Suppressor macrophage (primary cell): ENCODE data around the gene ZBTB37.
"Not testable (repeated sequence)": the region's sequence is repeated elsewhere in the genome, so short reads cannot be mapped to it uniquely, and the experiment has no call there.

Experiments
- DNase-seq, 4 experiments: peaks; one replicate each; pipeline ENCODE4 v3.0.0-alpha.2; 2020 to 2022

Gene ZBTB37

DNA sequence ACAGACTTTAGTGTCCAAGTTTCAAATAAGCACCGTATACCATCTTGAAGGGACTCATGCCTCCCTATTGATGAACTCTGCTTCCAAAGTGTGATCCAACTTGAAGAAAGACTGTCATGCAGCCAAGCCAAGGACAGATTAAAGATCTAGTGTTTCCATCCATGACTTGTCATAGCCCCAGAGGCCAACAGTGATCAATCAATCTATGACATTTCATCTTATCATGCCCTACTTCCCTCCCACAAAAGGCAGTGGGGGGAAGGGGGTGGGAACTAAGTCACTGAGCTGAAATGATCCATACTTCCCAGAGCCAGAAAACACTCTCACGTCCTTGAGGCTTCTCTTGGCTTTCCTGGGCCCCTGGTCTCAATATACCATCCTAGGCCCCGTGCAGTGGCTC lies 44.9 kb downstream of the ZBTB37 start:
- DNase-seq, result no peak

DNA sequence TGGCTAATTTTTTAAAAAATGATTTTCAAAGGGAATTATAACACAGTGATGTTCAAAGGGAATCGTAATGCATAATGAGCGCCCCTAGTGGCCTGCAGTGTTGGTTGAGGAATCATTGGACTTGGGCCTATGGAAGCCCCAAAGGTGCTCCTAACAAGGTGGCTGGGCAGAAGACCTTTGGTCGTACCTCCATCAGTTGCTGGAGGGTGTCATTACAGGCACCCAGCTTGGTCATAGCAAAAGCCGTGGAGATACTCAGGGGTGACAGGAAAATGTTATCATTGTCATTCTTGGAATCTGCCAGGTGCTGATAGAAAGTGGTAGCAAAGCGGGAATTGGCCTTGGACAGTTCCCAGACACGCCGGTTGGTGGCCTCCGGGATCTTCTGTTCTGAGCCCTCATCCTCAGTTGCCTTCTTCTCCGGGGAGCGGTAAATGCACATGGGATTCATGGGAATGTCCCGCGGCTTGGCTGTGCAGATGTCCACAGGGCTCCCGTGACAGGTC lies 46.2 kb downstream of the ZBTB37 start:
- DNase-seq, result peak; percentile 28 to 47 (median 36)

DNA sequence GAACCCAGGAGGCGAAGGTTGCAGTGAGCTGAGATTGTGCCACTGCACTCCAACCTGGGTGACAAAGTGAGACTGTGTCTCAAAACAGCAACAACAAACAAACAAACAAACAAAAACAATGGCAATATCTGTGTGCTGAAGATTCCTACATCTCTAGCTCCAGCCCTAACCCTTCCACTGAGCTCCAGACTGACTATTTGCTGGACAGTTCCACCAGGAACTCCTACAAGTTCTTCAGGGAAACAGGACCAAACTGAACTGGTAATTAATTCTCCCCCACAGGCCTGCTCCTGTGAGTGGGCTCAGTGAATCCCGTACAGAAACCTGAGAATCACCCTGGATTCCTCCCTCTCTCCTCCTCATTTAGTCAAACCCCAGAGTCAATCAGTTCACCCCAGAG lies 47.4 kb downstream of the ZBTB37 start:
- DNase-seq, result no peak

DNA sequence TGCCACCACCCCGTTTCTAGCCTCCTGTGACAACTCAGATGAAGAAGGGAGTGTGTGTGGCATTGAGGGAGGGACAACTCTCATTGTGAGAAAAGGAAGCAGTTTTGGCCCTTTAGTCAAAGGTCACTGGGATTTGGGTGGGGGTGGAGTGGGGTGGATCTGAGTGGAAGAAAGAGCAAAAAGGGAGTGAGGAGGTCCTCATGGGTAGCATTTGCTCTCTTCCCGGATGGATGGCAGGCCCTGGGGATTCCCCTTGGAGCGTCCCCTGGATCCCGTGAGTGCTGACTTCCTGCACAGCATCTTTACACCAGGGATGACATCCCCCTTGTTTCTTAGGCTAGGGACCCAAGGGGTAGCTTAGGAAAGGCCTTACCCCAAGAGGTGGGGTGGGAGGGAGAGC lies 48.5 kb downstream of the ZBTB37 start:
- DNase-seq, result no peak

DNA sequence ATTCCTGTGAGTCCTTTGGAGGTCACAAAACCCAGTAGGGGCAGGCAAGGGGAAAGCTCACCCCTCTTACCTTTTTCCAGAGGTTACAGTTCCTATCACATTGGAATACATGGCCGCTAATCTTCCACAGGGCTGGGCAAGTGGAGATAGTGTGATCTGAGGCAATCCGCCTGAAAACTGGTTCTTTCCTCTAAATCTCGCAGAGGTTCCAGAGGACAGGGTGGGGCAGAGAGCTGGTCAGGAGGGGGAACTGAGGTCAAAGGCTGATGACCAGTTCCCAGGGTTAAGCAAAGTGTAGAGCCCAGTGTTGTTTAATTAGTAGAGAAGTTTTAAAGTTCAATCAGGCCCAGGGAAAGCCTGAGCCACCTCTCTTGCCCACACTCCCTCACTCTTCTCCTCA lies 49.0 kb downstream of the ZBTB37 start, which contains the start of gene SERPINC1:
TSS of gene SERPINC1 (minus strand) at position 179 of the 400 bp plus-strand sequence. CDS start at position 111, 68 bp downstream.
- no peak for DNase-seq

DNA sequence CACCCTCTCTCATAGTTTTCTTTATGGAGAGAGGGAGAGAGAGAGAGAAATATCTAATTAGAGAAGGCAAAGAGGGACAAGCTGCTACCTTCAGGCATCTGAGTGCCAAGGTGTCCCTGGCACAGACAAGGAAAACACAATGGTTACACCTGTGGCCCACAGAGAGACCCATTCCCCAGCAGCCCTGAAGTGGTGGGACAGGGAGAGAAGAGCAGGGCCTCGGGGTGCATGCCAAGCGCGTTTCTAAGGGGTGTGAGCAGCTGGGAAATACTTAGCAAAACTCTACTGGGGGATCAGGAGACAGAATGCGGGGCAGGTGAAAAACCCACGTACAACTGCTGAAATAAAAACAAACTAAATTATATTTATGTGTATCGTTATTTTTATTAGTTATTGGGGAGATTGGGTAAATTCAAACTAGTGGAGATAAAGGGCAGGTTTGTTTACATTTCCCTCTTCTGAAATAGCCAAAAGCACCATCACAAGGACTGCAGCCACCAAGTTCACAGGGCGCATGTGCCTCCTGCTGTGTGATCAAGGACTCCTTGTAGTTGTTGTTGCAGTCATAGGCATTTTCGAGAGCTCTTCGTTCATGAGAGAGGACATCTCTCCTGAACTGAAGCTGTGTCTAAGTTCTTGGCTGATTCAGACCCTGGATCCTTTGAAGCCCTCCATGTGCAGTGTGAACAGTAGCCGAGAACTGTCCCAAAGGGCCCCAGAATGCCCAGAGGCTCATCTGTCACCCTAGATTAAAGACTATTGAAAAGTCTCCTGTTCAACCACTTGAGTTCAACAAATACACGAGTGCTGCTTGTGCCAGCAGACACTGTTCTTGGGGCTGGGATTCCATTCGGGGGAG lies 49.7 kb downstream of the ZBTB37 start:
- no peak for DNase-seq

DNA sequence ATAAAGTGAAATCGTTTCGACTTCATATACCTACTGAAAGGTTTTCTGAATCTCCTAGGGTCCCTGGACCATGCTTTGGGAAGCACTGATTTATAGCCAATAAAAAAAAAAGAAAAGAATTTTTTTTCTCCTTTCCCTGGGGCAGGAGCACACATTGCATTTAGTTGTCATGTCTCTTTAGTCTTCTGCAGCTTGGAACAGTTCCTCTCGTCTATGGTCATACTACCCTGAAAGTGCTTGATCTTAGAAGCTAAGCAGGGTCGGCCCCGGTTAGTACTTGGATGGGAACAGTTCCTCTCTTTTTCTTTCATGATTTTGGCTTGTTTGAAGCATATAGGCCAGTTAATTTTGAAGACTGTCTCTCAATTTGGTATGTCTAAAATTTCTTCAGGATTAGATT lies 52.7 kb downstream of the ZBTB37 start:
- no peak for DNase-seq

DNA sequence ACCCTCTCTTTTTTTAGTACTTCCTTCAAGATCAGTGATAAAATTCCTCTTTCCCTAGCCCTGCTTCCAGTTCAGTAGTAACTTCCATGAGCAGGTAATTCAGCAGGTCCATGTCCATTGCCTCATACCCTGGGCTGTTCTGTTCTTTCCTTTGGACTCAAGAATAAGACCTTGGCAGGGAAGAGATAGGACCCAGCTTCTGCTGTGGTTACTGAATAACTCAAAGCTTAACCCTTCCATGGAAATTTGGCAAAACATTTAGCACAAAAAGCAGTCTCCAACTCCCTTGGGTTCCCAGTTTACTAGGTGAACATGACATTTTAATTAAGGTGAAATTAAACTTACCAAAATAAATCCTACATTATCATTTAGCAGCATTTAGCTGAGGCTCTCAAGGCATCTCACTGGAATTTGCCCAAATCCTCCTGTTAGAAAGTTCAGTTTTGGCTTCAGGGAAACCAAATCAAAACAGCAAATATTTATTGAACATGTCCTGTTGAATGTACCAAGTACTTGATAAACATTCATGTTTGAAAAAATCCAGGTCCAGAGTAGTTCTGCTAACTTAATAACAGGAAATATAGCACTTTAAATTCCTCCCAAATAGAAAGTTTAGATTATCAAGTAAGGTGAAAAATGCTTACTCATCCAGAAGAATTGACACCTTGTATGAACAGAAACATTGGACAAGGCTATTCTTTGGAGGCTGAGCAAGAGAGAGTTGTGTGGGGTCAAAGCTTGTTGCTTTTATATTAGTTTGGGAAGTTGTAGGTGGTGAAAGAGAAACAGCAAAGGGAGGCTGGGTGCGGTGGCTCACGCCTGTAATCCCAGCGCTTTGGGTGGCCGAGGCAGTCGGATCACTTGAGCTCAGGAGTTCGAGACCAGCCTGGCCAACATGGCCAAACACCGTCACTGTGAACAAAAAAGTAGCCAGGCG lies 57.4 kb downstream of the ZBTB37 start:
- no peak for DNase-seq

DNA sequence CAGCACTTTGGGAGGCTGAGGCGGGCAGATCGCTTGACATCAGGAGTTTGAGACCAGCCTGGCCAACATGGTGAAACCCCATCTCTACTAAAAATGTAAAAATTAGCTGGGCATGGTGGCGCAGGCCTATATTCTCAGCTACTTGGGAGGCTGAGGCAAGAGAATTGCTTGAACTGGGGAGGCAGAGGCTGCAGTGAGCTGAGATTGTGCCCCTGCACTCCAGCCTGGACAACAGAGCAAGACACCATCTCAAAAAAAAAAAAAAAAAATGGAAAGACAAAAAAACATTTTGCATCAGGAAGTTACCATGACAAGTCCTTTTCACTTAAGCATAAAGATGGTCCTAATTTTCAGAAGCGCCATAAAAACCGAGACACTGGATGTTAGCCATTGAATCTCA lies 62.4 kb downstream of the ZBTB37 start:
- not testable (repeated sequence) for DNase-seq

DNA sequence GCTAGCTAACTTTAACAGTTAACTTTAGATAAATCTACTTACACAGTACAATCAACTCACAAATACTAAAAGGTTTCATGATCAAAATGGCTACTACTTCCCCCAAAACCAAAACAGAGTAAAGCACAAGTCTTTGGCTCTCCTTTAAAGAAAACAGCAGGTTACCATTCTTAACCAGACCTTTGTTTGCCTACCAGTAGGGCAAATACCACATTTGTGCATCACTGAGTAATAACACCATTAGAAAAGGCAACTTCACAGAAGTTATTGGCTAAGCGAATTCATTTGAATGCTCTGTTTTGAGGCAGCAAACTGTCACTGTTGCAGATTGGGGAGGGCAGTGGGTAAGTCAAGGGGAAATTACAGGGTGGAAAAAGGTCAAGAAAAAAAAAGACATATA lies 66.3 kb downstream of the ZBTB37 start:
- DNase-seq, result no peak

DNA sequence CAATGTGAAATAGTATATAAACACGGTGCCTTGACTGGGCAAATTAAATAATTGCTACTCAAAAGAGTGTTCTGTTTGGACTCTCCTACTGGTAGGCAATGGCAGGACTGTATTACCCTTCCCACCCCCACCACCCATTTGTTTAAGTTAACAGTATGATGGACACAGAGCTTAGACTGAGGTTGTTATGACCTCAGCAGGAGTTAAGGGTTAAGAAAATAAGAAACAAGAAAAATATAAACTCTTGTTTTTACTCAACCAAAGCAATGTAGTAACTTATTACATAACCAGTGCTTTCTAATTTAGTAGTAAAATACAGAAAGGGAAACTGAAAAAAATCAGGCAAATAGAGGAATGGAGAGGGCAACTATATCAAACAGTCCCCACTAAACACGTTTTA lies 68.9 kb downstream of the ZBTB37 start:
- no peak for DNase-seq

DNA sequence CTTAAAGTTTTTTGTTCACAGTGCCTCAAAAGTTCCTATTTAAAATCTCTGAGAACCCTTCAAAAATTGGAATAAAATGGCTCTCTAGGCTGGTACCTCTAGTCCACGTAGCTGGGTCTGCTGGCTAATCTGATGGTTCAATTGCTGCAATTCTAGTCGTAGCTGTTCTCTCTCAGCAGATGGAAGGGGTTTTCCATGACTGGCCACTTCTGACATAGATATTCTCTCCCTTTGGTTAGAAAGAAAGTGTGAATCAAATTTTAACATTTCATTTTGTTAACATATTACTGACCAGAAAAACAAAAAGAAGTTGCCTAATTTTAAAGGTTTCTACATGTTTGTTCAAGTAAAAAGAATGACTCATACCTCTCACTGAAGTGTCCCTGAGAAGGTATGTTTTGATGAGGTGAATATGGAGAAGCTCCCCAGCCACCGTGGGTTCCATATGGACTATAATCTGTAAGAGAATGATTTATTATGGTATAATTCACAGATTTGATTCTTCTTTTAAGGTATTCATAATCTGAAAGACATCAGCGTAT lies 78.3 kb downstream of the ZBTB37 start:
- no peak for DNase-seq

DNA sequence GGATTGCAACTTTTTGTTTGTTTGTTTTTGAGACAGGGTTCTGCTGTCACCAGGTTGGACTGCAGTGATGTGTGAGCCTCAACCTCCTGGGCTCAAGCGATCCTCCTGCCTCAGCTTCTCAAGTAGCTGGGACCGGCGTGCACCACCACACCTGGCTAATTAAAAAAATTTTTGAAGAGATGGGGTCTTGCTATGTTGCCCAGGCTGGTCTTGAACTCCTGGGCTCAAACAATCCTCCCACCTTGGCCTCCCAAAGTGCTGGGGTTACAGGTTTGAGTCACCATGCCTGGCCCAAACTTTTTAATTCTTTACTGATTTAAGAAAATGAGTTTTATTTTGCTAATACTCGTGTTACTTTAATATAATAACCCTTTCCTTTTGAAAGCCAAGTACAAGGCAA lies 80.4 kb downstream of the ZBTB37 start:
- no peak for DNase-seq
